HEK293 (cell line): ENCODE results near the gene AK5.

Experiments used
- CTCF ChIA-PET: fragments of 350-600 bp; formaldehyde crosslinking; extraction: SDS; loops from one replicate; lab custom pipeline; 2021; ENCODE audit warnings: antibody characterized with exemption; lab: Yijun Ruan, JAX
- POLR2A ChIA-PET: fragments of 300-600 bp; formaldehyde crosslinking; extraction: SDS; loops from one replicate; lab custom pipeline; 2020; ENCODE audit warnings: antibody characterized with exemption, inconsistent platforms; lab: Yijun Ruan, JAX
- H3K27ac ChIP-seq: fragments of 200-500 bp; sonication (Bioruptor generic); 2 replicates; pipeline ENCODE4 v1.5.1; 2014; ENCODE audit warnings: low read depth, low read length, control low read depth, inconsistent platforms; ENCODE audit errors: extremely low read depth
- H3K36me3 ChIP-seq, 2 experiments: fragments of 200-500 bp in 1 of 2; sonication (Bioruptor generic) in 1 of 2; 1 replicate in 1 of 2; 2 replicates in 1 of 2; pipeline ENCODE4 v1.5.1; 2014 to 2017; ENCODE audit warnings: inconsistent platforms in 2 of 2, low read length in 2 of 2; ENCODE audit not compliant: control insufficient read depth in 2 of 2, insufficient read depth in 1 of 2
- H3K4me1 ChIP-seq: fragments of 200-500 bp; sonication (Bioruptor generic); 2 replicates; pipeline ENCODE4 v1.5.1; 2014; ENCODE audit warnings: mild to moderate bottlenecking, low read length, inconsistent platforms; ENCODE audit not compliant: control insufficient read depth, insufficient read depth
- H3K4me3 ChIP-seq: 2 replicates; pipeline ENCODE4 v1.5.1; 2011; ENCODE audit warnings: low read depth, mild to moderate bottlenecking, control low read depth, low read length, moderate library complexity
- H3K9me3 ChIP-seq: fragments of 200-500 bp; sonication (Bioruptor generic); 2 replicates; pipeline ENCODE4 v1.5.1; 2014; ENCODE audit warnings: low read depth, low read length, inconsistent platforms; ENCODE audit not compliant: control insufficient read depth, insufficient read depth
- BCL11B ChIP-seq: fragments of 450-650 bp; formaldehyde crosslinking; IDR thresholded peaks from 2 replicates; pipeline ENCODE4 v1.5.1; 2016; ENCODE audit warnings: low read depth, missing biosample characterization, missing genetic modification characterization
- GLIS1 ChIP-seq: fragments of 450-650 bp; formaldehyde crosslinking; IDR thresholded peaks from 2 replicates; pipeline ENCODE4 v1.5.1; 2016; ENCODE audit warnings: missing biosample characterization, missing genetic modification characterization
- KLF1 ChIP-seq: fragments of 450-650 bp; formaldehyde crosslinking; IDR thresholded peaks from 2 replicates; pipeline ENCODE4 v1.5.1; 2016; ENCODE audit warnings: missing biosample characterization, missing genetic modification characterization
- KLF17 ChIP-seq: fragments of 450-650 bp; formaldehyde crosslinking; IDR thresholded peaks from 2 replicates; pipeline ENCODE4 v1.5.1; 2016; ENCODE audit warnings: missing biosample characterization, missing genetic modification characterization
- MZF1 ChIP-seq: fragments of 450-650 bp; formaldehyde crosslinking; IDR thresholded peaks from 2 replicates; pipeline ENCODE4 v1.5.1; 2017; ENCODE audit warnings: missing biosample characterization, missing genetic modification characterization, borderline replicate concordance
- PATZ1 ChIP-seq: fragments of 450-650 bp; formaldehyde crosslinking; IDR thresholded peaks from 2 replicates; pipeline ENCODE4 v1.5.1; 2016; ENCODE audit warnings: missing biosample characterization, missing genetic modification characterization
- WT1 ChIP-seq: fragments of 450-650 bp; formaldehyde crosslinking; IDR thresholded peaks from 2 replicates; pipeline ENCODE4 v1.5.1; 2016; ENCODE audit warnings: missing biosample characterization, missing genetic modification characterization
- ZBTB17 ChIP-seq: fragments of 450-650 bp; formaldehyde crosslinking; IDR thresholded peaks from 2 replicates; pipeline ENCODE4 v1.5.1; 2016; ENCODE audit warnings: missing biosample characterization, missing genetic modification characterization
- ZBTB44 ChIP-seq: fragments of 450-650 bp; IDR thresholded peaks from 2 replicates; pipeline ENCODE4 v1.5.1; 2018; ENCODE audit warnings: missing biosample characterization, mild to moderate bottlenecking, missing genetic modification characterization
- ZBTB48 ChIP-seq: fragments of 450-650 bp; formaldehyde crosslinking; IDR thresholded peaks from 2 replicates; pipeline ENCODE4 v1.5.1; 2016; ENCODE audit warnings: missing biosample characterization, missing genetic modification characterization
- ZIC2 ChIP-seq: fragments of 450-650 bp; formaldehyde crosslinking; IDR thresholded peaks from 2 replicates; pipeline ENCODE4 v1.5.1; 2016; ENCODE audit warnings: missing biosample characterization, missing genetic modification characterization
- ZNF362 ChIP-seq: fragments of 450-650 bp; formaldehyde crosslinking; IDR thresholded peaks from 2 replicates; pipeline ENCODE4 v1.5.1; 2016; ENCODE audit warnings: missing biosample characterization, missing genetic modification characterization
- ZNF366 ChIP-seq: fragments of 450-650 bp; formaldehyde crosslinking; conservative IDR thresholded peaks from 2 replicates; pipeline ENCODE4 v1.5.1; 2016; ENCODE audit warnings: missing biosample characterization, missing genetic modification characterization
- ZNF501 ChIP-seq: fragments of 450-650 bp; formaldehyde crosslinking; IDR thresholded peaks from 2 replicates; pipeline ENCODE4 v1.5.1; 2016; ENCODE audit warnings: missing biosample characterization, missing genetic modification characterization
- ZNF664 ChIP-seq: fragments of 450-650 bp; formaldehyde crosslinking; IDR thresholded peaks from 2 replicates; pipeline ENCODE4 v1.5.1; 2016; ENCODE audit warnings: missing biosample characterization, missing genetic modification characterization
- ZNF785 ChIP-seq: fragments of 450-650 bp; formaldehyde crosslinking; IDR thresholded peaks from 2 replicates; pipeline ENCODE4 v1.5.1; 2016; ENCODE audit warnings: missing biosample characterization, missing genetic modification characterization
- ZSCAN16 ChIP-seq: fragments of 450-650 bp; formaldehyde crosslinking; IDR thresholded peaks from 2 replicates; pipeline ENCODE4 v1.5.1; 2016; ENCODE audit warnings: missing biosample characterization, missing genetic modification characterization
- ZSCAN30 ChIP-seq: fragments of 450-650 bp; IDR thresholded peaks from 2 replicates; pipeline ENCODE4 v1.5.1; 2018; ENCODE audit warnings: missing biosample characterization, mild to moderate bottlenecking, missing genetic modification characterization, moderate library complexity
- TF ChIP-seq, protein P1 (sequence below): fragments of 450-650 bp; formaldehyde crosslinking; IDR thresholded peaks from 2 replicates; pipeline ENCODE4 v1.5.1; 2016; ENCODE audit warnings: missing biosample characterization, missing genetic modification characterization
- TF ChIP-seq, protein P2 (sequence below): fragments of 450-650 bp; formaldehyde crosslinking; IDR thresholded peaks from 2 replicates; pipeline ENCODE4 v1.5.1; 2017; ENCODE audit warnings: missing biosample characterization, missing genetic modification characterization

Gene AK5

GRCh38 chr1:77605246-77606026, 323.6 kb downstream of the AK5 start:
- H3K4me1 ChIP-seq: peaks cover 3% of the 10 kb centered on the region
- TF ChIP-seq ZSCAN16 (tag by site-specific recombination): peak; percentile 79
- TF ChIP-seq PATZ1 (tag by site-specific recombination): peak; percentile 57
- 0 out of 2 replicates have a peak, but pooled peaks have one; percentile 19 for TF ChIP-seq ZBTB17 (tag by site-specific recombination)
- peak; percentile 62; the same call in 1 of the 2 replicates for TF ChIP-seq WT1 (tag by site-specific recombination)
- no peak for TF ChIP-seq BCL11B (tag by site-specific recombination)
- TF ChIP-seq ZNF501 (tag by site-specific recombination): 0 out of 2 replicates have a peak, but pooled peaks have one; percentile 50
- TF ChIP-seq KLF17 (tag by site-specific recombination): peak; percentile 36; the same call in 1 of the 2 replicates
- TF ChIP-seq, protein P1, sequence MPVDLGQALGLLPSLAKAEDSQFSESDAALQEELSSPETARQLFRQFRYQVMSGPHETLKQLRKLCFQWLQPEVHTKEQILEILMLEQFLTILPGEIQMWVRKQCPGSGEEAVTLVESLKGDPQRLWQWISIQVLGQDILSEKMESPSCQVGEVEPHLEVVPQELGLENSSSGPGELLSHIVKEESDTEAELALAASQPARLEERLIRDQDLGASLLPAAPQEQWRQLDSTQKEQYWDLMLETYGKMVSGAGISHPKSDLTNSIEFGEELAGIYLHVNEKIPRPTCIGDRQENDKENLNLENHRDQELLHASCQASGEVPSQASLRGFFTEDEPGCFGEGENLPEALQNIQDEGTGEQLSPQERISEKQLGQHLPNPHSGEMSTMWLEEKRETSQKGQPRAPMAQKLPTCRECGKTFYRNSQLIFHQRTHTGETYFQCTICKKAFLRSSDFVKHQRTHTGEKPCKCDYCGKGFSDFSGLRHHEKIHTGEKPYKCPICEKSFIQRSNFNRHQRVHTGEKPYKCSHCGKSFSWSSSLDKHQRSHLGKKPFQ (tag by site-specific recombination): 0 out of 2 replicates have a peak, but pooled peaks have one; percentile 33
- 0 out of 2 replicates have a peak, but pooled peaks have one; percentile 47 for TF ChIP-seq MZF1 (tag by site-specific recombination)
- no peak for TF ChIP-seq ZNF785
- peak; percentile 69; the same call in 1 of the 2 replicates for TF ChIP-seq ZNF664
- TF ChIP-seq ZNF366 (tag by site-specific recombination): peak; percentile 51; the same call in 1 of the 2 replicates
- peak; percentile 39; the same call in 1 of the 2 replicates for TF ChIP-seq ZSCAN30 (tag by site-specific recombination)
- peak; percentile 83 for TF ChIP-seq ZIC2 (tag by site-specific recombination)
- peak; percentile 93 for TF ChIP-seq ZBTB48 (tag by site-specific recombination)
- TF ChIP-seq ZNF362 (tag by site-specific recombination): no peak
- TF ChIP-seq, protein P2, sequence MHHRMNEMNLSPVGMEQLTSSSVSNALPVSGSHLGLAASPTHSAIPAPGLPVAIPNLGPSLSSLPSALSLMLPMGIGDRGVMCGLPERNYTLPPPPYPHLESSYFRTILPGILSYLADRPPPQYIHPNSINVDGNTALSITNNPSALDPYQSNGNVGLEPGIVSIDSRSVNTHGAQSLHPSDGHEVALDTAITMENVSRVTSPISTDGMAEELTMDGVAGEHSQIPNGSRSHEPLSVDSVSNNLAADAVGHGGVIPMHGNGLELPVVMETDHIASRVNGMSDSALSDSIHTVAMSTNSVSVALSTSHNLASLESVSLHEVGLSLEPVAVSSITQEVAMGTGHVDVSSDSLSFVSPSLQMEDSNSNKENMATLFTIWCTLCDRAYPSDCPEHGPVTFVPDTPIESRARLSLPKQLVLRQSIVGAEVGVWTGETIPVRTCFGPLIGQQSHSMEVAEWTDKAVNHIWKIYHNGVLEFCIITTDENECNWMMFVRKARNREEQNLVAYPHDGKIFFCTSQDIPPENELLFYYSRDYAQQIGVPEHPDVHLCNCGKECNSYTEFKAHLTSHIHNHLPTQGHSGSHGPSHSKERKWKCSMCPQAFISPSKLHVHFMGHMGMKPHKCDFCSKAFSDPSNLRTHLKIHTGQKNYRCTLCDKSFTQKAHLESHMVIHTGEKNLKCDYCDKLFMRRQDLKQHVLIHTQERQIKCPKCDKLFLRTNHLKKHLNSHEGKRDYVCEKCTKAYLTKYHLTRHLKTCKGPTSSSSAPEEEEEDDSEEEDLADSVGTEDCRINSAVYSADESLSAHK (tag by site-specific recombination): no peak
- TF ChIP-seq ZBTB44 (tag by site-specific recombination): peak; percentile 51; the same call in 1 of the 2 replicates
- TF ChIP-seq KLF1 (tag by site-specific recombination): peak; percentile 74
- peak; percentile 72 for TF ChIP-seq GLIS1
- no peaks in the 10 kb centered on the region for H3K9me3 ChIP-seq
- ChIA-PET POLR2A (no interaction called here), CTCF (no interaction called here)
- H3K27ac ChIP-seq: no peak overlapping the region
- H3K4me3 ChIP-seq: no peak overlapping the region
- H3K36me3 ChIP-seq: no peaks in the 10 kb centered on the region
